ENCODE results near the gene TSPAN15.

- TF ChIP-seq POLR2A (IDR thresholded peaks at IDR 0.05) (no peak), CTCF (IDR thresholded peaks at IDR 0.05) (no peak), EP300 (IDR thresholded peaks at IDR 0.05) (no peak)
Observed at GRCh38 chr10:69466158-69466490, 14.9 kb downstream of the TSPAN15 start.
